ENCODE data around the gene HTR1B.

Gene HTR1B

GRCh38 chr6:77425216-77425615 is 38.1 kb downstream of the HTR1B start:
- Histone ChIP-seq H3K4me2 (ENCODE audit: insufficient read depth, low read length, poor library complexity, severe bottlenecking) (no peak overlapping the region), H3K23ac (ENCODE audit: low read depth, low read length, poor library complexity) (no peak overlapping the region), H4K91ac (ENCODE audit: low read depth, low read length, poor library complexity) (no peak overlapping the region), H3K36me3 (replicated peaks in 1 of 2; ENCODE audit: control insufficient read depth in 2 of 2, insufficient read depth in 2 of 2, low read length in 2 of 2) (no peaks in the 10 kb centered on the region), H2BK15ac (ENCODE audit: low read length) (no peak overlapping the region), H3K4ac (ENCODE audit: low read length) (no peak overlapping the region), H3K27me3 (ENCODE audit: control insufficient read depth in 3 of 3, insufficient read depth in 3 of 3, low read depth in 1 of 3, low read length in 3 of 3) (no peaks in the 10 kb centered on the region), H3K9me3 (replicated peaks in 1 of 2; ENCODE audit: control insufficient read depth in 2 of 2, insufficient read depth in 1 of 2, low read depth in 1 of 2, low read length in 2 of 2) (no peaks in the 10 kb centered on the region), H4K8ac (ENCODE audit: low read depth, low read length) (no peak overlapping the region), H2AK5ac (ENCODE audit: low read depth, low read length) (no peak overlapping the region), H3K18ac (ENCODE audit: low read length) (no peak overlapping the region), H3K4me1 (ENCODE audit: control insufficient read depth in 2 of 2, insufficient read depth in 1 of 2, low read depth in 1 of 2, low read length in 2 of 2) (no peaks in the 10 kb centered on the region), H3K9ac (ENCODE audit: low read depth, low read length, poor library complexity) (no peak overlapping the region), H3K4me3 (ENCODE audit: low read length in 2 of 2) (no peak overlapping the region), H2BK120ac (ENCODE audit: low read depth, low read length) (no peak overlapping the region), H3K79me1 (ENCODE audit: low read depth, low read length) (no peaks in the 10 kb centered on the region), H2BK12ac (ENCODE audit: low read length) (no peak overlapping the region), H3K14ac (ENCODE audit: low read length) (no peak overlapping the region), H2AFZ (ENCODE audit: low read length) (no peak overlapping the region), H2BK5ac (ENCODE audit: low read length) (no peak overlapping the region), H3K27ac (replicated peaks; ENCODE audit: low read length) (no peak overlapping the region)
- no peak for DNase-seq (ENCODE audit: low spot score)
- WGBS, 2 donors (ENCODE audit: extremely low coverage in 2 of 2, insufficient read length in 2 of 2, insufficient replicate concordance in 1 of 2), result no CpG with 5 or more reads among the region's 1 CpG

DNA sequence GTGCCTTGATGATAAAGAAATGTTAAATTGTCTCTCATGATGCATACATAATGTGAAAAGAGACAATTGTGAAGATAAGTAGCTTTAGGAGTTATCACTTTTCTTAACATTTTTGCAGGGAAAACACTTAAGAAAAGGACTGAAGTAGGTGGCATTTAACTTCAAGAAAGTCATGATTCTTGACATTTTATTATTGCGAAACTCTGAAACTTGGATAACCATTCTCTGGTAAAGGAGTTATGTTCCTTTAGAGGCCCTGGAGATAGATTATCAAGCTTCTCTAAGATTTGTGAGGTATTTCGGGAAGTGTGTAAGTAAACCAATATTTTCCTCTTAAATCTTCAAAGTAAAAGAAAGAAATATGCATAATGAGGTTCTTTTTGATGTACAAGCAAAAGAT is 38.5 kb downstream of the HTR1B start:
- Histone ChIP-seq H3K23ac (ENCODE audit: low read depth, low read length, poor library complexity) (no peak overlapping the region), H4K91ac (ENCODE audit: low read depth, low read length, poor library complexity) (no peak overlapping the region), H2AFZ (ENCODE audit: low read length) (no peak overlapping the region), H3K14ac (ENCODE audit: low read length) (no peak overlapping the region), H2BK5ac (ENCODE audit: low read length) (no peak overlapping the region), H3K18ac (ENCODE audit: low read length) (no peak overlapping the region), H2BK120ac (ENCODE audit: low read depth, low read length) (no peak overlapping the region), H3K79me1 (ENCODE audit: low read depth, low read length) (no peaks in the 10 kb centered on the region), H3K9ac (ENCODE audit: low read depth, low read length, poor library complexity) (no peak overlapping the region), H2BK12ac (ENCODE audit: low read length) (no peak overlapping the region), H4K8ac (ENCODE audit: low read depth, low read length) (no peak overlapping the region), H3K4me3 (ENCODE audit: low read length in 2 of 2) (no peak overlapping the region), H2AK5ac (ENCODE audit: low read depth, low read length) (no peak overlapping the region), H3K4me1 (ENCODE audit: control insufficient read depth in 2 of 2, insufficient read depth in 1 of 2, low read depth in 1 of 2, low read length in 2 of 2) (no peaks in the 10 kb centered on the region), H3K9me3 (replicated peaks in 1 of 2; ENCODE audit: control insufficient read depth in 2 of 2, insufficient read depth in 1 of 2, low read depth in 1 of 2, low read length in 2 of 2) (no peaks in the 10 kb centered on the region), H3K36me3 (replicated peaks in 1 of 2; ENCODE audit: control insufficient read depth in 2 of 2, insufficient read depth in 2 of 2, low read length in 2 of 2) (no peaks in the 10 kb centered on the region), H3K4me2 (ENCODE audit: insufficient read depth, low read length, poor library complexity, severe bottlenecking) (no peak overlapping the region), H3K27me3 (ENCODE audit: control insufficient read depth in 3 of 3, insufficient read depth in 3 of 3, low read depth in 1 of 3, low read length in 3 of 3) (no peaks in the 10 kb centered on the region), H3K4ac (ENCODE audit: low read length) (no peak overlapping the region), H3K27ac (replicated peaks; ENCODE audit: low read length) (no peak overlapping the region), H2BK15ac (ENCODE audit: low read length) (no peak overlapping the region)
- DNase-seq (ENCODE audit: low spot score), result no peak
- WGBS, 2 donors (ENCODE audit: extremely low coverage in 2 of 2, insufficient read length in 2 of 2, insufficient replicate concordance in 1 of 2), result no CpG with 5 or more reads among the region's 2 CpGs

- H2BK15ac ChIP-seq (ENCODE audit: low read length), result no peak overlapping the region
- H3K18ac ChIP-seq (ENCODE audit: low read length), result no peak overlapping the region
- no peak overlapping the region for H3K4me2 ChIP-seq (ENCODE audit: insufficient read depth, low read length, poor library complexity, severe bottlenecking)
- H3K27ac ChIP-seq (replicated peaks; ENCODE audit: low read length), result no peak overlapping the region
- H2AFZ ChIP-seq (ENCODE audit: low read length), result no peak overlapping the region
- H3K27me3 ChIP-seq (ENCODE audit: control insufficient read depth in 3 of 3, insufficient read depth in 3 of 3, low read depth in 1 of 3, low read length in 3 of 3), result no peaks in the 10 kb centered on the region
- H2BK120ac ChIP-seq (ENCODE audit: low read depth, low read length), result no peak overlapping the region
- DNase-seq (ENCODE audit: low spot score), result no peak
- no peak overlapping the region for H2BK12ac ChIP-seq (ENCODE audit: low read length)
- H3K79me1 ChIP-seq (ENCODE audit: low read depth, low read length), result no peaks in the 10 kb centered on the region
- no peak overlapping the region for H2BK5ac ChIP-seq (ENCODE audit: low read length)
- no peaks in the 10 kb centered on the region for H3K36me3 ChIP-seq (replicated peaks in 1 of 2; ENCODE audit: control insufficient read depth in 2 of 2, insufficient read depth in 2 of 2, low read length in 2 of 2)
- no peak overlapping the region for H3K9ac ChIP-seq (ENCODE audit: low read depth, low read length, poor library complexity)
- H4K91ac ChIP-seq (ENCODE audit: low read depth, low read length, poor library complexity), result no peak overlapping the region
- H3K9me3 ChIP-seq (replicated peaks in 1 of 2; ENCODE audit: control insufficient read depth in 2 of 2, insufficient read depth in 1 of 2, low read depth in 1 of 2, low read length in 2 of 2), result no peaks in the 10 kb centered on the region
- WGBS, 2 donors (ENCODE audit: extremely low coverage in 2 of 2, insufficient read length in 2 of 2, insufficient replicate concordance in 1 of 2), result no CpG with 5 or more reads among the region's 2 CpGs
- no peak overlapping the region for H3K23ac ChIP-seq (ENCODE audit: low read depth, low read length, poor library complexity)
- H3K14ac ChIP-seq (ENCODE audit: low read length), result no peak overlapping the region
- no peak overlapping the region for H2AK5ac ChIP-seq (ENCODE audit: low read depth, low read length)
- H3K4me3 ChIP-seq (ENCODE audit: low read length in 2 of 2), result no peak overlapping the region
- H3K4ac ChIP-seq (ENCODE audit: low read length), result no peak overlapping the region
- no peaks in the 10 kb centered on the region for H3K4me1 ChIP-seq (ENCODE audit: control insufficient read depth in 2 of 2, insufficient read depth in 1 of 2, low read depth in 1 of 2, low read length in 2 of 2)
- no peak overlapping the region for H4K8ac ChIP-seq (ENCODE audit: low read depth, low read length)
These were observed 46.5 kb downstream of the HTR1B start for GRCh38 chr6:77416839-77417238.

DNA sequence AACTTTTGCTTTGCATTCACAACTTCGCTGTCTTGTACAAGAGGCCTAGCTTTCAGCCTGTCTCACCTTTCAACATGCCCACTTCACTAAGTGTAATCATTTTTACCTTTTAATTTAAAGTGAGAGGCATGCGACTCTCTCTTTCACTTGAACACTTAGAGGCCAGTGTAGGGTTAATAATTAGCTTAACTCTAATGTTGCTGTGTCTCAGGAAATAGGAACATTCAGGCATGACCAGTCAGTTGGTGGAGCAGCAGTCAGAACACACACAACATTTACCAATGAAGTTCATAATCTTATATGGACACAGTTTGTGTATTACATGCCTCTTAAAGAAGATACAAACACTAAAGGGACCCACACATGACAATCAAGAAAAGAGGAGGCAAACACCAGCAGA is 47.6 kb downstream of the HTR1B start:
- no peak overlapping the region for H3K4ac ChIP-seq (ENCODE audit: low read length)
- no peak overlapping the region for H3K18ac ChIP-seq (ENCODE audit: low read length)
- no peaks in the 10 kb centered on the region for H3K9me3 ChIP-seq (replicated peaks in 1 of 2; ENCODE audit: control insufficient read depth in 2 of 2, insufficient read depth in 1 of 2, low read depth in 1 of 2, low read length in 2 of 2)
- no peak overlapping the region for H3K4me2 ChIP-seq (ENCODE audit: insufficient read depth, low read length, poor library complexity, severe bottlenecking)
- no peak overlapping the region for H3K27ac ChIP-seq (replicated peaks; ENCODE audit: low read length)
- no peak overlapping the region for H2BK5ac ChIP-seq (ENCODE audit: low read length)
- H3K23ac ChIP-seq (ENCODE audit: low read depth, low read length, poor library complexity), result no peak overlapping the region
- H2BK120ac ChIP-seq (ENCODE audit: low read depth, low read length), result no peak overlapping the region
- no peak overlapping the region for H4K91ac ChIP-seq (ENCODE audit: low read depth, low read length, poor library complexity)
- no peak overlapping the region for H3K9ac ChIP-seq (ENCODE audit: low read depth, low read length, poor library complexity)
- H2AK5ac ChIP-seq (ENCODE audit: low read depth, low read length), result no peak overlapping the region
- H3K36me3 ChIP-seq (replicated peaks in 1 of 2; ENCODE audit: control insufficient read depth in 2 of 2, insufficient read depth in 2 of 2, low read length in 2 of 2), result no peaks in the 10 kb centered on the region
- no peak for DNase-seq (ENCODE audit: low spot score)
- no peak overlapping the region for H3K4me3 ChIP-seq (ENCODE audit: low read length in 2 of 2)
- no CpG with 5 or more reads among the region's 2 CpGs for WGBS, 2 donors (ENCODE audit: extremely low coverage in 2 of 2, insufficient read length in 2 of 2, insufficient replicate concordance in 1 of 2)
- H3K4me1 ChIP-seq (ENCODE audit: control insufficient read depth in 2 of 2, insufficient read depth in 1 of 2, low read depth in 1 of 2, low read length in 2 of 2), result no peaks in the 10 kb centered on the region
- no peak overlapping the region for H2BK15ac ChIP-seq (ENCODE audit: low read length)
- no peak overlapping the region for H2BK12ac ChIP-seq (ENCODE audit: low read length)
- no peaks in the 10 kb centered on the region for H3K27me3 ChIP-seq (ENCODE audit: control insufficient read depth in 3 of 3, insufficient read depth in 3 of 3, low read depth in 1 of 3, low read length in 3 of 3)
- no peak overlapping the region for H4K8ac ChIP-seq (ENCODE audit: low read depth, low read length)
- no peak overlapping the region for H3K14ac ChIP-seq (ENCODE audit: low read length)
- no peak overlapping the region for H2AFZ ChIP-seq (ENCODE audit: low read length)
- no peaks in the 10 kb centered on the region for H3K79me1 ChIP-seq (ENCODE audit: low read depth, low read length)

All from neuronal stem cell (in vitro differentiated cells).